Right renal pelvis (tissue), 4 donors: Measurements from ENCODE around the gene CHURC1. TPM values are rescaled to one million over a fixed set of nuclear protein-coding genes. Genes with fewer than 3 reads are reported as not detected.

Experiments used
- DNase-seq, 4 donors: peaks; one replicate each; pipeline ENCODE4 v3.0.0-alpha.2; 2013; ENCODE audit warnings: low read depth in 4 of 4, low spot score in 3 of 4, missing footprints in 1 of 4
- polyA plus RNA-seq, 4 donors: library from polyadenylated mRNA; unstranded; fragments of 120-200 nt; gene quantifications; one replicate each; pipeline ENCODE4 v1.2.1, GENCODE V29; 2013; ENCODE audit not compliant: insufficient read length in 4 of 4

Gene CHURC1
- polyA plus RNA-seq, 4 donors = 55.9 to 65.6 (median 60.7) TPM

GRCh38 chr14:64953661-64954060, 39.4 kb downstream of the CHURC1 start:
- DNase-seq = no peak

- no peak for DNase-seq
These were observed 40.4 kb downstream of the CHURC1 start for GRCh38 chr14:64954491-64955240.

- DNase-seq = no peak
These were observed 41.0 kb downstream of the CHURC1 start for GRCh38 chr14:64955297-64955696.

DNA sequence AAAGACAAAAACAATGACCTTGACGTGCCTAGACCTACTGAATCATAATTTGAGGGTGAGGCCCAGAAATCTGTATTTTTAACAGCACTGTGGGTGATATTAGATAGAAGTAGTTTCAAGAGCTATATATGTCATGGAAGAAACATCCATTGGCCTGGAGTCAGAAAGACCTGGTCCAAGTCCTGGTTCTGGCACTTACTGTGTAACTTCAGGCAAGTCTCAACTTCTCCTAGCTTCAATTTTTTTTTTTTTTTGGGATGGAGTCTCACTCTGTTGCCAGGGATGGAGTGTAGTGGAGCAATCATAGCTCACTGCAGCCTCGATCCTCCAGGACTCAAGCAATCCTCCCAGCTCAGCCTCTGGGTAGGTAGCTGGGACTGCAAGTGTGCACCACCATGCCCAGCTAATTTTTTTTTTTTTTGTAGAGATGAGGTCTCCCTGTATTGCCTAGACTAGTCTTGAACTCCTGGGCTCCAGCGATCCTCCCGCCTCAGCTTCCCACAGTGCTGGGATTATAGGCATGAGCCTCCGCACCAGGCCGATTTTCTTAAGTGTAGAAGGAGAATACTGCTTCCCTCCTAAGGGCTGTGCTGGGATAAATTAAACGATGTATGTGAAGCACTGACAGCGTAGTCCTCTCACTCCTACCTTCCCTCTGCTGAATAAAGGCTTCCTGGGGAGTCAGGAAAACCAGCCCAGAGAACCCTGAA, 42.6 kb downstream of the CHURC1 start:
- no peak for DNase-seq

DNA sequence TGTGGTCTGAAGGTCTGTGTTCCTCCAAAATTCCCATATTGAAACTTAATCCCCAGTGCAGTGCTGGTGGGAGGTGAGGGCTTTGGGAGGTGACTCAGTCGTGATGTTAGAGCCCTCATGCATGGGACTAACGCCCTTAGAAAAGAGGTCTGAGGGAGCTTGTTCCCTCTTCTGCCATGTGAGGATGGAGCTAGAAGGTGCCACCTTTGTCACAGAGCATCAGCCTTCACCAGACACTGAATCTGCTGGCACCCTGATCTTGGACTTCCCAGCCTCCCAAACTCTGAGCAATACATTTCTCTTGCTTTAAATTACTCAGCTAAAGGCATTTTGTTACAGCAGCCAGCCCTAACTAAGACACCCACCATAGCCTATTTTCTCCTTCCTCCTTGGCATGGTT, 43.9 kb downstream of the CHURC1 start:
- no peak for DNase-seq

DNA sequence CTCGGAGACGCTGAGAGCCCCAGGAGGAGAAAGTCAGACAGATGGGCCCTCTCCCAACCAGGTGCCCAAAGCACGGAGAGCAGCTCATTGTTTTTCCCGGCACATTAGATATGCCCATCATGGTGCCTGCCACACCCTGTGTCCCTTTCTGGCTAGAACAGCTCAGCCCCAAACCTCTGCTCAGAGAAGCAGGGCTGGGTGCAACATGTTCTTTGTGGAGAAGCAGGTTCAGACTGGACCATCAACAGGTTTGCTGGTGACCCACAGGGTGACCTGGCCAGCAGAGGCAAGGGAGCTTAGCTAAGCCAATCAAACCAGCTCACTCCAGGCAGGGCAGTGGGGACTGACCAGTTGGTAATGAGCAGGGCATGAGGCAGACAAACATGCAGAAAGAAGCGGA, 44.5 kb downstream of the CHURC1 start:
- no peak for DNase-seq

- no peak for DNase-seq
These were observed 46.6 kb downstream of the CHURC1 start for GRCh38 chr14:64960762-64961276.

GRCh38 chr14:64963611-64964010, 49.4 kb downstream of the CHURC1 start:
- no peak for DNase-seq

DNA sequence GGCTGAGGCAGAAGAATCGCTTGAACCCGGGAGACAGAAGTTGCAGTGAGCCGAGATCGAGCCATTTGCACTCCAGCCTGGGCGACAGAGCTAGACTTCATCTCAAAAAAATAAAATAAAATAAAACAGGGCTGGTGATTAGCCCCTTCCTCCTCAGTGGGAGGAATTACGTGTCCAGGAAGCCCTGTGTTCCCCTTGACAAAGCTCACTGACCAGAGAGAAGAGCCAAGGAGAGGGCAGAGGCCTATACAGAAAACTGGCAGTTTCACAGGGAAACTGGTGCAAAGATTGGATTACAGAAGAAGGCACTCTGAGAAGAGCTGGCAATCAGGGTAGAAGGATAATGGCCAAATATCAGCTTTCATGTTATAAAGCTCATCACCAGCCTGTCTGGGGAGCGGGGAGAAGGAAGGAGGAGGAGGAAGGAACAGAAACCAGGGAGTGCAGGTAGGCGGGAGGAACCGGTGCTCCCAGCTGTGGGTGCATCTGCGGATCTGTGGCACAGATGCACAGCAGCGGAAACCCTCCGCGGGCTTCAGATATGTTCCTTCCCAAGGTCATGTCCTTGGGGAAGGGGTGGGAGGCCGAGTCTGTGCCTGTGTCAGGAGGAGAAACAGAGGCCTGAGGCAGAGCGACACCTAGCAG, 51.2 kb downstream of the CHURC1 start:
- DNase-seq = no peak

DNA sequence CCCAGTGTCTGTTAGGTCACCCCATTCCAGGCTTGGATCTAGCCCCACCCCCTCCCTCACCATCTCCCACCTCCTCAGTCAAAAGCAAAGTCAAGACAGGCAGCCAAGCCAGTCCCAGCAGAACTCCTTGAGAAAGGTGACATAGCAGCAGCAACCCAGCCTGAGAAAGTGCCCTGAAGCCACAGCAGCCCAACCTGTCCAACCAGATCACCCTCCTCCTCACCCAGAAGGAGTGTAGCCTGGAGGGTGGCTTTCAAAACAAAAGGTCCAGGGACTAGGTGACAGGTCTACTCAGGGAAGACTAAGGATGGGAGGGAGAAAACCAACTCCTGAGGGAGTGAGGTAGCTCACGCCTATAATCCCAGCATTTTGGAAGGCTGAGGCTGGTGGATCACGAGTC, 52.7 kb downstream of the CHURC1 start:
- no peak for DNase-seq

DNA sequence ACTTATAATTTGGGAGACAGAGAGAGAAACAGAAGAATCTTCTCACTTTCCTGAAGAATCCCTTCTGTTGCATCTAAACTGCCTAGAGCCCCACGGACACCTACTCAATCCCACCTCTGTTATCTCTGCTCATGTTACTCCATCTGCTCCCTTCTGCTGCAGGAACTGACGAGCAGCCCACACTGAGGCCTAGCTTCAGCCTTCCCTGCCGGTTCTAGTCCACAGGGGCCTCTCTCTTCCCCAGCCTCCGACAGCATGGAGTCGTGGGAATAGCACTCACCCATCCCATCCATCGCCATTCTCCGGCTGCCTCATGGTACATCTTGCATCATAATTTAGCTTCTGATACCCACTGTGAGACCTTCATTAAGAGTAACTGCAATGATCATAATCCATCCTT, 53.9 kb downstream of the CHURC1 start:
- DNase-seq = no peak

- no peak for DNase-seq
These were observed 54.4 kb downstream of the CHURC1 start for GRCh38 chr14:64968651-64969050.

- no peak for DNase-seq
These were observed 55.8 kb downstream of the CHURC1 start for GRCh38 chr14:64970041-64970440.

- no peak for DNase-seq
These were observed 56.7 kb downstream of the CHURC1 start for GRCh38 chr14:64970776-64971477.

GRCh38 chr14:64971491-64971942, 57.3 kb downstream of the CHURC1 start:
- no peak for DNase-seq

DNA sequence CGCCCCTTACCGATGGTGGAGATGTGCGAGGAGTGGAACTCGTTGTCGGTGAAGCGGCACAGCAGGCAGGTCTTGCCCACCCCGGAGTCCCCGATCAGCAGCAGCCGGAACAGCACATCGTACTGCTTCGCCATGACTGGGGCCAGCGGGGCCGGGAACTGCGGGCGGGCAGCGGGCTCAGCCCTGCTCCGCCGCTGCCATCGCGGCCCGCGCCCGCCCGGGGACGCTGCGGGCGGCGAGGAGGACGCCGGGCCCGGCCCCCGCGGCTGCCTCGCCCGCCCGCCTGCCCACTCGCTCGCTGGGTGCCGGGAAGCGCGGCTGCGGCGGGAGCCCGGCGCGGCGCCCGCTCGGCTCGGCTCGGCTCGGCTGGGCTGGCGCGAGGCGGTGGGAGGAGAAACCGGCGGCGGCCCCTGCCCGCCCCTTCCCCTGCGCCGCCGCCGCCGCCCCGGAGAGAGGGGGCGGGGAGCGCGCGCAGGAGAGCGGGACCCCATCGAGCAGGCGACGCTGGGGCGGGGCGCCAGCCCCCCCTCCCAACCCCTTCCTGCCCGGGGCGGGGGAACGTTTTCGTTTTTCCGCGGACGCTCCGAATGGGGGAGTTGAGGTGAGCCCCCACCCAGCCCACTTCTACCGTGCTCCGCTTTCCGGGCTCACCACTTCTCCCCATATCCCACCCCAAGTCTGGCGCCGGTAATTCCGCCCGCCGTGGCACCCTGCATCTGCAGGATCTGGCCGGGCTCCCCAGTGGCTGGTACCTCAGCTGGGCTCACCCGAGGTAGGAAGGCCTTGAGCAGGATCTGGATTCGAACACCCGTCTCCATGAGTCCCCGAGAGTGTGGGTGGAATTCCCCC, 57.9 kb downstream of the CHURC1 start, which contains the start of gene RAB15:
Gene RAB15 (minus strand): TSS at position 394 of the 849 bp plus-strand sequence. CDS start 260 bp downstream, at position 134.
- DNase-seq = no peak

GRCh38 chr14:64973026-64973442, 58.8 kb downstream of the CHURC1 start:
- DNase-seq = no peak

GRCh38 chr14:64973826-64974225, 59.6 kb downstream of the CHURC1 start:
- no peak for DNase-seq

- no peak for DNase-seq
These were observed 60.3 kb downstream of the CHURC1 start for GRCh38 chr14:64974563-64974962.
